Measurements from ENCODE around the gene SASH1.
"Not testable (repeated sequence)": the region's sequence is repeated elsewhere in the genome, so short reads cannot be mapped to it uniquely, and the experiment has no call there.

DNA sequence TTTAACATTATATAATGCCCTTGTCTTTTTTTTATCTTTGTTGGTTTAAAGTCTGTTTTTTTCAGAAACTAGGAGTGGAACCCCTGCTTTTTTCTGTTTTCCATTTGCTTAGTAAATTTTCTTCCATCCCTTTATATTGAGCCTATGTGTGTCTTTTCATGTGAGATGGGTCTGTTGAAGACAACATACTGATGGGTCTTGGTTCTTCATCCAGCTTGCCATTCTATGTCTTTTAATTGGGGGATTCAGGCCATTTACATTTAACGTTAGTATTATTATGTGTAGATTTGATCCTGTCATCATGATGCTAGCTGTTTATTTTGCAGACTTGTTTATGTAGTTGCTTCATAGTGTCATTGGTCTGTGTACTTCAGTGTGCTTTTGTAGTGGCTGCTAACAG is 243.0 kb downstream of the SASH1 start:
- TF ChIP-seq, protein P1, sequence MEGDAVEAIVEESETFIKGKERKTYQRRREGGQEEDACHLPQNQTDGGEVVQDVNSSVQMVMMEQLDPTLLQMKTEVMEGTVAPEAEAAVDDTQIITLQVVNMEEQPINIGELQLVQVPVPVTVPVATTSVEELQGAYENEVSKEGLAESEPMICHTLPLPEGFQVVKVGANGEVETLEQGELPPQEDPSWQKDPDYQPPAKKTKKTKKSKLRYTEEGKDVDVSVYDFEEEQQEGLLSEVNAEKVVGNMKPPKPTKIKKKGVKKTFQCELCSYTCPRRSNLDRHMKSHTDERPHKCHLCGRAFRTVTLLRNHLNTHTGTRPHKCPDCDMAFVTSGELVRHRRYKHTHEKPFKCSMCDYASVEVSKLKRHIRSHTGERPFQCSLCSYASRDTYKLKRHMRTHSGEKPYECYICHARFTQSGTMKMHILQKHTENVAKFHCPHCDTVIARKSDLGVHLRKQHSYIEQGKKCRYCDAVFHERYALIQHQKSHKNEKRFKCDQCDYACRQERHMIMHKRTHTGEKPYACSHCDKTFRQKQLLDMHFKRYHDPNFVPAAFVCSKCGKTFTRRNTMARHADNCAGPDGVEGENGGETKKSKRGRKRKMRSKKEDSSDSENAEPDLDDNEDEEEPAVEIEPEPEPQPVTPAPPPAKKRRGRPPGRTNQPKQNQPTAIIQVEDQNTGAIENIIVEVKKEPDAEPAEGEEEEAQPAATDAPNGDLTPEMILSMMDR (IDR thresholded peaks at IDR 0.05; ENCODE audit: low read length), result not testable (repeated sequence)
- not testable (repeated sequence) for TF ChIP-seq EZH2 (IDR thresholded peaks at IDR 0.05; ENCODE audit: borderline replicate concordance, low read length)
